HCT116 (cell line): Measurements from ENCODE around the gene OPN1MW2. TPM values are rescaled to one million over a fixed set of nuclear protein-coding genes. Genes with fewer than 3 reads are reported as not detected.
"Not testable (repeated sequence)": the region's sequence is repeated elsewhere in the genome, so short reads cannot be mapped to it uniquely, and the experiment has no call there.

Experiments
- ATAC-seq: fragments of 200-7000 bp; cut with Tn5 transposase; 2 replicates; pipeline ENCODE4 v1.9.1; 2020; ENCODE audit warnings: mild to moderate bottlenecking, moderate library complexity
- BruUV-seq: library from RNA; stranded (reverse); fragments of 400-500 nt; replicated peaks from 2 replicates; lab custom pipeline; 2021; lab: Mats Ljungman, UMichigan
- CTCF ChIA-PET: fragments of 300-600 bp; sonication (Branson Sonifier 250); formaldehyde crosslinking; loops from one replicate; lab custom pipeline; 2021; ENCODE audit warnings: antibody characterized with exemption; lab: Charles Lee
- POLR2A ChIA-PET: fragments of 300-600, 350-600 bp; sonication (Branson Sonifier 250); formaldehyde crosslinking; loops from one replicate; lab custom pipeline; 2021; ENCODE audit warnings: antibody characterized with exemption; lab: Charles Lee
- RAD21 ChIA-PET, 2 experiments: fragments of 300-600 bp; sonication (Branson Sonifier 250); formaldehyde crosslinking; loops; one replicate each; lab custom pipeline; 2023; ENCODE audit warnings: low total read pairs in 2 of 2; ENCODE audit not compliant: uncharacterized antibody in 2 of 2, unreplicated experiment in 2 of 2, low non-redundant PET in 1 of 2; lab: Charles Lee
- DNase-seq: peaks from one replicate; pipeline ENCODE4 v3.0.0-alpha.2; 2010; ENCODE audit warnings: low read depth, low spot score
- H2AFZ ChIP-seq: fragments of 200-600 bp; shearing (Covaris generic), sonication (generic); 2 replicates; pipeline ENCODE4 v1.6.1; 2017; ENCODE audit warnings: low read depth, mixed run types, mixed read lengths, antibody characterized with exemption, low read length; ENCODE audit not compliant: poor library complexity, severe bottlenecking
- H3K27ac ChIP-seq: 2 replicates; pipeline ENCODE4 v1.5.1; 2012; ENCODE audit warnings: low read depth, low read length
- H3K27me3 ChIP-seq: fragments of 200-600 bp; sonication (generic); 2 replicates; pipeline ENCODE4 v1.6.1; 2016; ENCODE audit warnings: mixed run types, low read length, mixed read lengths; ENCODE audit not compliant: insufficient read depth
- H3K36me3 ChIP-seq, 2 experiments: fragments of 200-500 bp in 1 of 2; fragments of 200-600 bp in 1 of 2; sonication (Bioruptor generic) in 1 of 2; sonication (generic) in 1 of 2; 2 replicates each; pipeline versions ENCODE4 v1.5.1 to v1.6.1; 2014 to 2016; ENCODE audit warnings: low read length in 2 of 2, inconsistent platforms in 1 of 2, mixed read lengths in 1 of 2, mixed run types in 1 of 2; ENCODE audit not compliant: insufficient read depth in 2 of 2, control insufficient read depth in 1 of 2
- H3K4me1 ChIP-seq, 2 experiments: fragments of 200-600 bp in 1 of 2; sonication (generic) in 1 of 2; 2 replicates each; pipeline versions ENCODE4 v1.5.1 to v1.6.1; 2012 to 2017; ENCODE audit warnings: low read length in 2 of 2, inconsistent platforms in 1 of 2, mild to moderate bottlenecking in 1 of 2, mixed read lengths in 1 of 2, mixed run types in 1 of 2, moderate library complexity in 1 of 2; ENCODE audit not compliant: insufficient read depth in 2 of 2, control insufficient read depth in 1 of 2
- H3K4me2 ChIP-seq: fragments of 200-600 bp; sonication (generic); 2 replicates; pipeline ENCODE4 v1.6.1; 2017; ENCODE audit warnings: mixed run types, low read length, mixed read lengths
- H3K4me3 ChIP-seq, 2 experiments: fragments of 200-600 bp in 1 of 2; sonication (generic) in 1 of 2; replicated peaks in 1 of 2; 2 replicates each; pipeline ENCODE4 v1.5.1; 2011 to 2016; ENCODE audit warnings: low read length in 2 of 2, control low read depth in 1 of 2, low read depth in 1 of 2, mild to moderate bottlenecking in 1 of 2, mixed read lengths in 1 of 2, mixed run types in 1 of 2
- H3K79me2 ChIP-seq: fragments of 200-600 bp; sonication (generic); 2 replicates; pipeline ENCODE4 v1.6.1; 2017; ENCODE audit warnings: mild to moderate bottlenecking, mixed run types, low read length, moderate library complexity, mixed read lengths; ENCODE audit not compliant: insufficient read depth
- H3K9ac ChIP-seq: fragments of 200-600 bp; sonication (generic); 2 replicates; pipeline ENCODE4 v1.6.1; 2016; ENCODE audit warnings: low read length, mixed read lengths
- H3K9me2 ChIP-seq: fragments of 200-600 bp; sonication (generic), shearing (Covaris generic); 2 replicates; pipeline ENCODE4 v1.6.1; 2017; ENCODE audit warnings: mixed run types, mild to moderate bottlenecking, moderate library complexity; ENCODE audit not compliant: insufficient read depth
- H3K9me3 ChIP-seq, 2 experiments: fragments of 200-500 bp in 1 of 2; fragments of 200-600 bp in 1 of 2; sonication (Bioruptor generic) in 1 of 2; sonication (generic) in 1 of 2; 2 replicates each; pipeline ENCODE4 v1.6.1; 2014 to 2017; ENCODE audit warnings: low read length in 2 of 2, mixed read lengths in 2 of 2, inconsistent platforms in 1 of 2, low read depth in 1 of 2, mild to moderate bottlenecking in 1 of 2, mixed run types in 1 of 2, moderate library complexity in 1 of 2; ENCODE audit not compliant: control insufficient read depth in 1 of 2, insufficient read depth in 1 of 2
- H4K20me1 ChIP-seq: fragments of 200-600 bp; sonication (generic), shearing (Covaris generic); 2 replicates; pipeline ENCODE4 v1.6.1; 2017; ENCODE audit warnings: mixed run types, mild to moderate bottlenecking, moderate library complexity; ENCODE audit not compliant: insufficient read depth
- intact Hi-C: fragments of 100-400 bp; cut with micrococcal nuclease; formaldehyde crosslinking; loops from 2 replicates; pipeline ENCODE4 v1.10.0; 2022
- total RNA-seq: library from RNA; stranded (reverse); gene quantifications from one replicate; pipeline ENCODE4 v1.2.1, GENCODE V29; 2021; ENCODE audit not compliant: unreplicated experiment

Gene OPN1MW2
- total RNA-seq, 1 experiment from 2014 or later = not detected

- RAD21 ChIA-PET, H3K4me3 ChIP-seq, POLR2A ChIA-PET, H3K4me2 ChIP-seq, H3K9ac ChIP-seq, ATAC-seq, H3K9me2 ChIP-seq, DNase-seq, H2AFZ ChIP-seq, CTCF ChIA-PET, H4K20me1 ChIP-seq, H3K27ac ChIP-seq, H3K79me2 ChIP-seq, BruUV-seq, H3K4me1 ChIP-seq, intact Hi-C loops, H3K36me3 ChIP-seq, H3K9me3 ChIP-seq, H3K27me3 ChIP-seq: not testable (repeated sequence)
Measured at GRCh38 chrX:154258711-154259110, 39.2 kb downstream of the OPN1MW2 start.

- H3K4me3 ChIP-seq, H3K79me2 ChIP-seq, CTCF ChIA-PET, intact Hi-C loops, ATAC-seq, RAD21 ChIA-PET, H3K4me1 ChIP-seq, H4K20me1 ChIP-seq, BruUV-seq, H3K36me3 ChIP-seq, DNase-seq, POLR2A ChIA-PET, H3K27ac ChIP-seq, H3K27me3 ChIP-seq, H2AFZ ChIP-seq, H3K9me2 ChIP-seq, H3K9me3 ChIP-seq, H3K9ac ChIP-seq, H3K4me2 ChIP-seq: not testable (repeated sequence)
Measured at GRCh38 chrX:154263072-154263471, 43.5 kb downstream of the OPN1MW2 start.

GRCh38 chrX:154269245-154269644 lies 49.7 kb downstream of the OPN1MW2 start:
- H3K79me2 ChIP-seq, BruUV-seq, H3K4me1 ChIP-seq, H3K9me2 ChIP-seq, H3K9ac ChIP-seq, H3K27me3 ChIP-seq, H3K36me3 ChIP-seq, DNase-seq, H3K27ac ChIP-seq, H3K9me3 ChIP-seq, POLR2A ChIA-PET, CTCF ChIA-PET, ATAC-seq, H4K20me1 ChIP-seq, H3K4me2 ChIP-seq, H3K4me3 ChIP-seq, intact Hi-C loops, RAD21 ChIA-PET, H2AFZ ChIP-seq: not testable (repeated sequence)

Other genes starting within 250 kb of the OPN1MW2 start
- 72.8 TPM for gene HCFC1, start 247.9 kb upstream of the OPN1MW2 start, total RNA-seq
- 12.6 TPM for gene TMEM187, start 247.0 kb upstream of the OPN1MW2 start, total RNA-seq
- gene IRAK1, start 199.9 kb upstream of the OPN1MW2 start, total RNA-seq = 92.3 TPM
- 32.4 TPM for gene MECP2, start 122.0 kb upstream of the OPN1MW2 start, total RNA-seq
- gene OPN1LW, start 75.5 kb upstream of the OPN1MW2 start, total RNA-seq = not detected
- not detected for gene OPN1MW, start 37.2 kb upstream of the OPN1MW2 start, total RNA-seq
- gene OPN1MW3, start 37.8 kb downstream of the OPN1MW2 start, total RNA-seq = not detected
- not detected for gene TEX28, start 75.4 kb downstream of the OPN1MW2 start, total RNA-seq
- gene TKTL1, start 76.0 kb downstream of the OPN1MW2 start, total RNA-seq = 0.34 TPM
- 546 TPM for gene FLNA, start 154.9 kb downstream of the OPN1MW2 start, total RNA-seq
- 102 TPM for gene EMD, start 159.5 kb downstream of the OPN1MW2 start, total RNA-seq
- gene RPL10, start 178.6 kb downstream of the OPN1MW2 start, total RNA-seq = 3,069 TPM
- 16.5 TPM for gene DNASE1L1, start 189.5 kb downstream of the OPN1MW2 start, total RNA-seq
- gene TAFAZZIN, start 191.8 kb downstream of the OPN1MW2 start, total RNA-seq = 28.0 TPM
- gene ATP6AP1, start 208.9 kb downstream of the OPN1MW2 start, total RNA-seq = 53.4 TPM
- 122 TPM for gene GDI1, start 217.4 kb downstream of the OPN1MW2 start, total RNA-seq
- gene FAM50A, start 224.4 kb downstream of the OPN1MW2 start, total RNA-seq = 46.5 TPM
- gene PLXNA3, start 238.5 kb downstream of the OPN1MW2 start, total RNA-seq = 89.3 TPM